Urothelium cell line (cell line): ENCODE results near the gene EIF2S2.

ENCODE experiments used
- DNase-seq: peaks from one replicate; pipeline ENCODE4 v3.0.0; 2011; ENCODE audit warnings: low spot score, mixed read lengths
- FAIRE-seq: peaks from 2 replicates; lab custom pipeline; 2011; peaks lifted over from hg19 to GRCh38; lab: Jason Lieb, UNC

EIF2S2 gene

GRCh38 chr20:34122274-34122980 is 10.4 kb upstream of the EIF2S2 start:
- FAIRE-seq (no peak), DNase-seq (no peak)

GRCh38 chr20:34120213-34120612 is 8.2 kb upstream of the EIF2S2 start:
- FAIRE-seq, result no peak
- no peak for DNase-seq

GRCh38 chr20:34115232-34115631 is 3.2 kb upstream of the EIF2S2 start:
- no peak for DNase-seq
- FAIRE-seq, result no peak

DNA sequence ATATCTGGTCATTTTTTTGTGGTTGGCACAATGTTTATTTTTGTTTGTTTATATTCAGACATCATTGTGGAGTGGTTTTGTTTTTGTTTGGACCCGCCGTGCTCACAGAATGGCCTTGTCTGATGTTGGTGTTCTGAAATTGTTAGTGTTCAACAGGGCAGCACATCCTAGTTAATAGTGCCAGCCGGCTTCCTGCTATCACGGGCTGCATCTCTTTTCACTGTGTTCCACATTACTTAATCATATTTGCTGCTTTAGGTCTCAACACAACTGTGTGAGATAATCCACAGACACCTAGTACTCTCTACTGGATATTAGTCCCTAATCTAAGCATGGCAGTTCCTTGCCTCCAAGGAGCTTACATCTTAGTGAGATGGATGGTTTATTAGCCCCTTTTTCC is 2.8 kb upstream of the EIF2S2 start:
- DNase-seq (no peak), FAIRE-seq (no peak)

DNA sequence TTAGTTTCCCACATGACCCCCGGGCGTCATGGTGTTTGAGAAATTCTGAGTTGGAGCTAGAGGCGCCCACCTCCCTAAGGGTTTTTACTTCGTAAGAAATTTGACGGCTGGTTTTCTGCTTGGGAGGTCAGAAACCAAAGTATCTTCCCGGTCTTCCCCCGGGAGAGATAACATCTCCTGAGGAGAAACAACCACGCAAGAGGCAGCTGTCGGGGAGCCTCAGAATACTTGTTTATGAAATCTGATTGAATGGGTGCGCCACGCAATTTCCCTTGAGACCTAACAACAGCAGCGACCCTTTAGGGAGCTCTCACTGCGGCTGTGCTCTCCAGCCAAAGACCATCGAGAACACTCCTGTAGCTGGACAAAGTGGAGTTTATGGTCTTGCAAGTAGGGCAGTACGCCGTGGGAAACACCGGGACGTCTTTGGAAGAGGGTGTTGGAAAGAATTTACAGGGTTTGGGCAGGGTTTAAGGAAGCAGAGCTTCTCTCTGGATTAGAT is 608 bp upstream of the EIF2S2 start:
- FAIRE-seq (no peak), DNase-seq (peak; percentile 29)

DNA sequence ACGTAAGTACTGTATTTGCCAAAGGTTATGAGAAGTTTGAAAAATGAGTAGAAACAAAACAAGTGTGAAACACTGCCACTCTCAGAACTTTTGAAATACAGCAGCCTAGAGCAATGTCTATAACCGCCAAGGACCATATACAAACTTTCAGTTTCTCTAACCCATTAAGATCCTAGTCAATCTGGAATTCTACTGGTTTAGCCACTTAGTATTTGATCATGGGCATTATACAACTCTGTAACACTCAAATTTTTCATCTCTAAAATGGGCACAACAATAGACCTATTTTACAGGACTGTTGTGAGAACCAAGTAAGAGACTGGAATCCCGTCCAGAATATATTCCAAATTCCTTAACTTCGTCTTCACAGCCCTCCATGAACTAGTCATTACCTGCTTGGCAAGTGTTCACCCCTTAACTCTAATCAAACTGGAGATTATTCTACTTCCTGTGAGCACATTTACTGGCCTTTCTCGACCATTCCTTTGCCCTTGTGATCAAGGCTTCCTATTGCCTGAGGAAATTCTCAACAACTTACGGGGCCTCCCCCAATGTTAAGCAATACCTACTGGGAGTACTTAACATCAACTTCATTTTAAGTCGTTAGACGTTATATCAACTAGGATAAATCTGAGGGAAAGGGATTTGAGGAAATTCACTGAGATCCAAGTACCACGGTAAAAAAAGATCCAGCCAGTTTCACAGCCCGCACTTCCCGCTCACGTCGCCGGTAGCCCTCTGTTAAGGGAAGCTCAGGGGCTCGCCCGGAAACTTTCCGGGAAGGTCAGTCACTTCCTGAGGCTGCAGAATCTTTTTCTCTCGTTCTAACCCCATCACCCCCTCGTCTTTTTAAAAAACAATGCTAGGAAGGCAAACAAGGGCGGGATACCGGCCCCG is 1.1 kb downstream of the EIF2S2 start:
- DNase-seq, result no peak

GRCh38 chr20:34110025-34110744 is 1.9 kb downstream of the EIF2S2 start:
- DNase-seq (no peak), FAIRE-seq (no peak)

More for the DNA sequence above, 1.1 kb downstream of the EIF2S2 start:
- FAIRE-seq, result no peak

- no peak for FAIRE-seq
Measured at GRCh38 chr20:34109442-34109841, 2.6 kb downstream of the EIF2S2 start.

DNA sequence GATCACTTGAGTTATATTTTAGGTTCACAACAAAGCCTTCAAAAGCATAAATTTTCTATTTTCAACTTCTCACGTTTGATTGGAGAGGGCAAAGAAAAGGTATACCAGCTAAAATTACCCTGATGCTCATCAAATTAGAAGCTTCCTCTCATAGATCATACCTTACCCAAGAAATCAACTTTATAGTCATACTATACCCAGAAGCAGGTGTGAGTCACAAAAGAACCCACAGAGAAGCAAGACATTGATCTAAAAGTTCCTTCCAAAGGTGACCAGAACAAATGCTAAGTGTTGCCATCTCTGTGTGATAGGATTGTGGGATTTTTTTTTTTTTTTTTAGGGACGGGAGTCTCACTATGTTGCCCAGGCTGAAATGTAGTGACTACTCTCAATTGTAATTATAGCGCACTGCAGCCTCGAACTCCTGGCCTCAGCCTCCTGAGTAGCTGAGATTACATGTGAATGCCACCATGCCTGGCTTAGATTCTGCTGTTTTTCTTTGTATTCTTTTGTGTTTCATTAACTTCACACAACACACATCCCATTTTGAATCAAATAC is 3.3 kb downstream of the EIF2S2 start:
- no peak for FAIRE-seq
- DNase-seq, result no peak

More at GRCh38 chr20:34109442-34109841, 2.6 kb downstream of the EIF2S2 start:
- DNase-seq, result no peak

GRCh38 chr20:34105978-34106675 is 5.9 kb downstream of the EIF2S2 start:
- DNase-seq, result no peak
- no peak for FAIRE-seq

DNA sequence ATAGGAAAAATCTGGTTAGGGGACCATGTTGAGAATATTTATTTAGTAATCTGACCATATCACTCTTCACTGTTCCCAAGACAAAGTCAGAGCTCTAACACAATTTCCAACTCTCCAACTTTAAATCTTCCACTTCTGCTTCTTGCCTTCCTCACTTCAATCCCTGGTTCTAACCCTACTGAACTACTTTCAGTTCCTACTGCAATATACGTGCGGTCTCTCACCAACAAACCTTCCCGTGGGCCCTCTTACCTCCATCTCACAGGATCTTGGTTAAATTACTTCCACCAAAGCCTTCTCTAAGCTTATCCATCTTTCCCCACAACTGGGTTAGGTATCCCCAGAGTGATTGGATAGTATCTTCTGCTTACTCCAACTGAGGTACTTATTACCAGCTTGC is 8.0 kb downstream of the EIF2S2 start:
- FAIRE-seq (no peak), DNase-seq (no peak)

GRCh38 chr20:34102342-34102741 is 9.7 kb downstream of the EIF2S2 start:
- DNase-seq (no peak), FAIRE-seq (no peak)

GRCh38 chr20:34100576-34100975 is 11.5 kb downstream of the EIF2S2 start:
- DNase-seq, result no peak
- FAIRE-seq, result no peak

DNA sequence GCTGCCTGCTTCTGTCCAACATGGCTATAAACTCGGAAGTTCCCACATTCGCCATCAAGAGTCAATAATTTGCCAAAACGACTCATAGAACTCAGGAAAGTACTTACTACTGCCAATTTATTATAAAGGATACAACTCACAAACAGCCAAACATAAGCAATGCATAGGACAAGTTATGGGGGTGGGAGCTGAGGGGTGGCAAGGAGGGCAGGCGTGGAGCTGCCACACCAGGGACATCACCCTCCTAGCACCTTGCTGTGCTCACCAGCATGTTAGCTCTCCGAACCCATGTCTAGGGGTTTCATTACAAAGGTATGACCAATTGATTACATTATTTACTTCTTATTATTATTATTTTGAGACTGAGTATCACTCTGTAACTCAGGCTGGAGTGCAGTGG is 12.4 kb downstream of the EIF2S2 start:
- FAIRE-seq (no peak), DNase-seq (no peak)

- no peak for DNase-seq
- no peak for FAIRE-seq
Measured at GRCh38 chr20:34098570-34098969, 13.5 kb downstream of the EIF2S2 start.

- FAIRE-seq (no peak), DNase-seq (no peak)
Measured at GRCh38 chr20:34096699-34097444, 15.2 kb downstream of the EIF2S2 start.

DNA sequence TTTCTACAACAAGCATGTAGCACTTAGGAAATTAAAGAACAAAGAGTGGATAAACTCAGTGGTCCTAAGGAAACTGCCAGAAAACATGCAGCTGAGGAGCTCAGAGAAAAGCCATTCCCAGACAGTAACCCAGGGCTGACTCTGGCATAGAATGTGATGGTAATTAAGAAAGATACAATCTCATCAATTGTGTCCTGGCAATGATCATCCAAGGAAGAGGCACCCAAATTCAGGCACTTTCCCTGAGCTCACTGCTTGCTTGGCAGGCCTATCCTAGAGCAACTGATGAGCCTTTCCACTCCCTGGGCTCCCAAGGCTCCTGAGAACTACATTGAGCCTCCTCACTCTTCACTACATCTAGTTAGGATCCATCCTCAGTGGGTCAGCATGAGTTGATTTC is 16.2 kb downstream of the EIF2S2 start:
- FAIRE-seq (no peak), DNase-seq (no peak)

GRCh38 chr20:34093895-34094294 is 18.1 kb downstream of the EIF2S2 start:
- FAIRE-seq, result no peak

GRCh38 chr20:34091637-34092200 is 20.3 kb downstream of the EIF2S2 start:
- FAIRE-seq (no peak), DNase-seq (no peak)

More at GRCh38 chr20:34093895-34094294, 18.1 kb downstream of the EIF2S2 start:
- DNase-seq, result no peak
